ENCODE data around the gene PRDM11. TPM values are rescaled to one million over a fixed set of nuclear protein-coding genes. Genes with fewer than 3 reads are reported as not detected.

The PRDM11 gene
- total and polyA plus RNA-seq, 7 donors: 2.3 to 14.2 (median 7.2) TPM

DNA sequence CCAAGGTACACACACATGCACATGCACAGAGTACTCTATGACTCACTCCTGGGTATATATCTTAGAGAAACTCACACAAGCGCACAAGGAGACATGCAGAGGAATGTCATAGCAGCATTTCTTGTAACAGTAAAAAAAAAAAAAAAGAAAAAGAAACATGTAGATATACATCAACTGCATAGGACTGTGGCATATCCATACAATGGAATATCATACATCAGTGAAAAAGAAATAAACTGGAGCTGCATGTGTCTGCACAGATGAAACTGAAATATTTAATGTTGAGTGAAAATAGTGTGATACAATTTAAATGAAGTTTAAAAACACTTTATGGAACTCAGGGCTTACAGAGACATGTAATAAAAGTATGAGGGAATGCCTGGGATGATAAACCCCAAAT is 93.3 kb downstream of the PRDM11 start:
- Histone ChIP-seq H3K4me1 (no peaks in the 10 kb centered on the region), H3K9me3 (no peaks in the 10 kb centered on the region), H3K27ac (no peak overlapping the region), H3K4me3 (no peak overlapping the region), H3K27me3 (ENCODE audit: insufficient read depth in 3 of 3, low read length in 2 of 3) (no peaks in the 10 kb centered on the region), H3K36me3 (ENCODE audit: insufficient read depth in 1 of 2, low read depth in 1 of 2) (no peaks in the 10 kb centered on the region)
- DNase-seq (no peak), ATAC-seq (no peak)
- intact Hi-C loops (cut with DNase I): no loop called here
- WGBS, 3 donors: 96 to 100% (median 98%) methylated on average over 1 of the region's 1 CpG
- TF ChIP-seq, protein P1, sequence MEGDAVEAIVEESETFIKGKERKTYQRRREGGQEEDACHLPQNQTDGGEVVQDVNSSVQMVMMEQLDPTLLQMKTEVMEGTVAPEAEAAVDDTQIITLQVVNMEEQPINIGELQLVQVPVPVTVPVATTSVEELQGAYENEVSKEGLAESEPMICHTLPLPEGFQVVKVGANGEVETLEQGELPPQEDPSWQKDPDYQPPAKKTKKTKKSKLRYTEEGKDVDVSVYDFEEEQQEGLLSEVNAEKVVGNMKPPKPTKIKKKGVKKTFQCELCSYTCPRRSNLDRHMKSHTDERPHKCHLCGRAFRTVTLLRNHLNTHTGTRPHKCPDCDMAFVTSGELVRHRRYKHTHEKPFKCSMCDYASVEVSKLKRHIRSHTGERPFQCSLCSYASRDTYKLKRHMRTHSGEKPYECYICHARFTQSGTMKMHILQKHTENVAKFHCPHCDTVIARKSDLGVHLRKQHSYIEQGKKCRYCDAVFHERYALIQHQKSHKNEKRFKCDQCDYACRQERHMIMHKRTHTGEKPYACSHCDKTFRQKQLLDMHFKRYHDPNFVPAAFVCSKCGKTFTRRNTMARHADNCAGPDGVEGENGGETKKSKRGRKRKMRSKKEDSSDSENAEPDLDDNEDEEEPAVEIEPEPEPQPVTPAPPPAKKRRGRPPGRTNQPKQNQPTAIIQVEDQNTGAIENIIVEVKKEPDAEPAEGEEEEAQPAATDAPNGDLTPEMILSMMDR (IDR thresholded peaks at IDR 0.05): no peak

DNA sequence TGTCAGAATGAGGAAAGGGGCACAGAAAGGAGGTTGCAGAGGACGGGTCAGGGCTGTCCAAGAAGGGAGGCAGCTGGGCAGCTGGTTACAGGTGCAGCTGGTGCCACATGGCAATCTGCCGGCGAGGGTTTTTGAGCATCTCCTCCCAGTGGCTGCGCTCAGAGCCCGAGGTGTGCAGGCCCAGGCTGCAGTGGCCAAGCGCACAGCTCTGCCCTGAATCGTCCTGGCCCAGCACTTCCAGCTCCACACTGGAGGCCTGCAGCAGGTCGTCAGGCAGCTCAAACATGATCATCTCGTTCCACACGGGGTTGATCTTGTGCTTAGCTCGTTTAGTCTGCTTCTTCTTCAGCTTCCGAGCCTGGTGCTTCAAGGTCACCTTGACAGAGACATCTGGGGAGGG is 97.5 kb downstream of the PRDM11 start:
- Histone ChIP-seq H3K4me1 (no peaks in the 10 kb centered on the region), H3K36me3 (ENCODE audit: insufficient read depth in 1 of 2, low read depth in 1 of 2) (no peaks in the 10 kb centered on the region), H3K27me3 (ENCODE audit: insufficient read depth in 3 of 3, low read length in 2 of 3) (no peaks in the 10 kb centered on the region), H3K9me3 (no peaks in the 10 kb centered on the region), H3K4me3 (no peak overlapping the region), H3K27ac (no peak overlapping the region)
- TF ChIP-seq, protein P1 (IDR thresholded peaks at IDR 0.05): no peak
- ATAC-seq: no peak
- DNase-seq: no peak
- intact Hi-C loops (cut with DNase I): no loop called here
- WGBS, 3 donors: 75 to 78% (median 77%) methylated on average over 12 of the region's 12 CpGs

DNA sequence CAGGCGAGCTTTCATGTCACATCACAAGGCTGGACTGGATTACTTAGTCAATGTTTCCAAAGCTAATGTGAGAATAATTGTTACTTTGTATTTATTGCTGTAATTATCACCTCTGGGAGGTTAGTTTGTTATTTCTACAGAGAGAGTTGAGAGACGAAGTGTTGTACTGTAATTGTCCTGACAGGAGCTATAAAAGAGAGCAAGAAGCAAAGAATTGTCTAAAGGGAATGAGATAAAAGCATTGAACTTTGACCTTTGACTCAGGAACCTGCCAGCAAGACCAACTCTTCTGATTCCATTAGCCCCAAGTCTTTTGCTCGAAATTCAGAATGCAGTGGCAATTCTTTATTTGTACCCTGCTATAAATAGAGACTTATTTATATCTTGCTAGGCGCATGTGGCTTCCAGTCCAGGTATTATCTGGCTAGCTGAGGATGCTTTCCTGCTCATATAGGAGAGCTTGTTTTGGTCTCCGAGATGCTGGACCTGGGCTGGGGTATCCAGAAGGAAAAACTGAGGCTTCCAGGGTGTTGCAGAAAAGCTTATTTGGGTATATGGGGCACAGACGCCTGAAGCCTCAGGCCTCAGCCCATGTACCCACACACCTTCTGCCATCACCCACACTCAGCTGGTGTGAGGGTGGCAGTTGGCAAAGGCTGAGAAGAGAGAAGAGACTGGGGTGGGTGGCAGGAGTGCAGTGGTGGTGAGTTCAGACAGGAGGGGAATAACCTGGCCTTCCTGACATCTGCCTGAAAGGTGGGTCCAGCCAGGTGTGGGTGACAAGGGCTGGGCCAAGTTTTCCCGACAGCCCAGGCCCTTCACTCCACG is 99.0 kb downstream of the PRDM11 start:
- no peaks in the 10 kb centered on the region for H3K27me3 ChIP-seq (ENCODE audit: insufficient read depth in 3 of 3, low read length in 2 of 3)
- H3K9me3 ChIP-seq: no peaks in the 10 kb centered on the region
- intact Hi-C loops (cut with DNase I): no loop called here
- ATAC-seq (no peak), DNase-seq (no peak)
- TF ChIP-seq, protein P1 (IDR thresholded peaks at IDR 0.05): no peak
- WGBS, 3 donors: 69 to 78% (median 70%) methylated on average over 8 of the region's 8 CpGs
- H3K4me3 ChIP-seq: no peak overlapping the region
- no peaks in the 10 kb centered on the region for H3K36me3 ChIP-seq (ENCODE audit: insufficient read depth in 1 of 2, low read depth in 1 of 2)
- no peaks in the 10 kb centered on the region for H3K4me1 ChIP-seq
- H3K27ac ChIP-seq: no peak overlapping the region

DNA sequence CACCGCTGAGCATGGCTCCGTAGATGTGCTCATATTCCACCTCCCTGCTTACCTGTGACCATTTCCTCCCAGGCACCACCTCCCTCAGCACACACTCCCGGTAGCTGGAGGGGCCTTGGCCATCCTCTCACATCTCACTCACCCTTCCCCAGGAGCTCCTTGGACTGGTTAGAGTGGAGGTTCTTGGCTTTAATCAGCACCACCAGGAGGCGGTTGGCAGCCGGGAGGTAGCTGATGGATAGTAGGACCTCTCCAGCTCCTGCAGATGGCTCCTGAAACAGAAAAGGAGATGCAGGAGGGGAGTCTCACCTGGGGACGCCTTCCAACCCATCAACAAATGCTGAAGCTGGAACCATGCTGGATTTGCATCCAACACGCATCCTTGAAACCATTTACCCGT is 99.8 kb downstream of the PRDM11 start:
- Histone ChIP-seq H3K4me3 (no peak overlapping the region), H3K36me3 (ENCODE audit: insufficient read depth in 1 of 2, low read depth in 1 of 2) (no peaks in the 10 kb centered on the region), H3K9me3 (no peaks in the 10 kb centered on the region), H3K27me3 (ENCODE audit: insufficient read depth in 3 of 3, low read length in 2 of 3) (no peaks in the 10 kb centered on the region), H3K27ac (no peak overlapping the region), H3K4me1 (no peaks in the 10 kb centered on the region)
- 93 to 98% (median 95%) methylated on average over 8 of the region's 8 CpGs for WGBS, 3 donors
- no peak for DNase-seq
- TF ChIP-seq, protein P1 (IDR thresholded peaks at IDR 0.05): no peak
- intact Hi-C loops (cut with DNase I): no loop called here
- ATAC-seq: no peak

DNA sequence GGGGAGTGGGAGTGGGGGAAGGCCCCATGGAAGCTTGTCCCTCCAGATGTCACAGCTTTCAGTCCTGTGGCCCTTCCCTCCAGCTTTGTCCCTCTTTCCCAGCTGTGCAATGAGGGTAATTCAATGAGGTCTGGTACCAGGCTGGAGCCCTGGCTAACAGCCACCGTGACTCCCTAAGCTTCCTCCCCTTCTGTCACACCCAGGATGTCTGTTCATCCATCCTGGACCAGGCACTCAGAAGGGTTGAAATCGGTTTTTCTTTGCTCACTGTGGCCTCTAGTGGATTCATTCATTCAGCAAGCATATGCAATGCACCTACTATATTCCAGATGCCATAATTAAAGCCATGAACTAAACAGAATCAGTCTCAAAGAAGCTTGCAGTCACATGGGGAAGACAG is 101.0 kb downstream of the PRDM11 start:
- H3K4me3 ChIP-seq: no peak overlapping the region
- no peak overlapping the region for H3K27ac ChIP-seq
- no peak for ATAC-seq
- TF ChIP-seq, protein P1 (IDR thresholded peaks at IDR 0.05): no peak
- H3K4me1 ChIP-seq: no peaks in the 10 kb centered on the region
- no peaks in the 10 kb centered on the region for H3K27me3 ChIP-seq (ENCODE audit: insufficient read depth in 3 of 3, low read length in 2 of 3)
- no peaks in the 10 kb centered on the region for H3K9me3 ChIP-seq
- intact Hi-C loops (cut with DNase I): no loop called here
- H3K36me3 ChIP-seq (ENCODE audit: insufficient read depth in 1 of 2, low read depth in 1 of 2): no peaks in the 10 kb centered on the region
- WGBS, 3 donors: 23 to 28% (median 28%) methylated on average over 2 of the region's 2 CpGs
- DNase-seq: no peak

Measured in psoas muscle (tissue), 8 donors.